ENCODE data around the gene INPP4B. TPM values are rescaled to one million over a fixed set of nuclear protein-coding genes. Genes with fewer than 3 reads are reported as not detected.

INPP4B gene
- total RNA-seq, 1 experiment from 2014 or later: 41.0 TPM

GRCh38 chr4:142380052-142380602, 466.0 kb downstream of the INPP4B start:
- Histone ChIP-seq H3K4me1 (ENCODE audit: insufficient read depth, low read length) (peaks cover 30% of the 10 kb centered on the region), H3K4me3 (ENCODE audit: low read length) (no peak overlapping the region), H3K79me2 (ENCODE audit: low read length) (no peaks in the 10 kb centered on the region; the same call in 1 of the 2 replicates), H3K36me3 (ENCODE audit: low read depth, low read length) (0 out of 2 replicates have a peak, but pooled peaks cover 3% of the 10 kb centered on the region), H3F3A (ENCODE audit: low read length, unreplicated experiment) (no peaks in the 10 kb centered on the region), H3K27me3 (ENCODE audit: low read length) (no peaks in the 10 kb centered on the region), H3K9me3 (ENCODE audit: low read length) (no peaks in the 10 kb centered on the region), H3K9me2 (replicated peaks; ENCODE audit: low read length) (no peaks in the 10 kb centered on the region), H3K9ac (ENCODE audit: low read length) (no peak overlapping the region; the same call in 1 of the 2 replicates), H3K27ac (ENCODE audit: low read length) (peak overlapping the region; percentile 50), H4K20me1 (ENCODE audit: low read length) (no peaks in the 10 kb centered on the region), H3K4me2 (ENCODE audit: low read length) (peak overlapping the region; percentile 50), H2AFZ (ENCODE audit: low read length) (0 out of 2 replicates have a peak overlapping the region, but pooled peaks have one; percentile 3)
- BruUV-seq (replicated peaks): no TSS peak
- ChIA-PET POLR2A (ENCODE audit: unreplicated experiment) (interaction anchor here (0.6 kb wide), 1 partner anchor 149 kb away, joined by 4 read pairs; no protein-coding TSS in a partner anchor), CTCF (no interaction called here)
- DNase-seq (no peak), ATAC-seq (no peak)
- intact Hi-C loops (cut with micrococcal nuclease): no loop called here
- TF ChIP-seq CTCF (conservative IDR thresholded peaks at IDR 0.05; ENCODE audit: low read depth, low read length) (no peak), EZH2phosphoT487 (IDR thresholded peaks at IDR 0.05; ENCODE audit: borderline replicate concordance, low read length) (no peak), EZH2 (IDR thresholded peaks at IDR 0.05; ENCODE audit: low read length, unreplicated experiment) (no peak)

GRCh38 chr4:142379277-142380051, 466.6 kb downstream of the INPP4B start:
- POLR2A ChIA-PET (ENCODE audit: unreplicated experiment): interaction anchor here (0.6 to 1.0 kb wide), 2 partner anchors 26 to 150 kb away, joined by 3 to 4 read pairs; no protein-coding TSS in a partner anchor
- peak overlapping the region; percentile 50 for H3K4me2 ChIP-seq (ENCODE audit: low read length)
- H3F3A ChIP-seq (ENCODE audit: low read length, unreplicated experiment): no peaks in the 10 kb centered on the region
- H3K27ac ChIP-seq (ENCODE audit: low read length): peak overlapping the region; percentile 50
- intact Hi-C loops (cut with micrococcal nuclease): loop anchor here (1.0 to 2.0 kb wide), 2 partner anchors 25 to 29 kb away; no protein-coding TSS in a partner anchor
- no TSS peak for BruUV-seq (replicated peaks)
- ATAC-seq: peak; percentile 88
- H3K4me3 ChIP-seq (ENCODE audit: low read length): no peak overlapping the region
- H3K9ac ChIP-seq (ENCODE audit: low read length): no peak overlapping the region; the same call in 1 of the 2 replicates
- 0 out of 2 replicates have a peak overlapping the region, but pooled peaks have one; percentile 3 for H2AFZ ChIP-seq (ENCODE audit: low read length)
- peaks cover 35% of the 10 kb centered on the region for H3K4me1 ChIP-seq (ENCODE audit: insufficient read depth, low read length)
- peak; percentile 82 for DNase-seq
- TF ChIP-seq EZH2phosphoT487 (IDR thresholded peaks at IDR 0.05; ENCODE audit: borderline replicate concordance, low read length): no peak
- TF ChIP-seq CTCF (conservative IDR thresholded peaks at IDR 0.05; ENCODE audit: low read depth, low read length): no peak
- TF ChIP-seq EZH2 (IDR thresholded peaks at IDR 0.05; ENCODE audit: low read length, unreplicated experiment): no peak
- CTCF ChIA-PET: no interaction called here
- no peaks in the 10 kb centered on the region for H4K20me1 ChIP-seq (ENCODE audit: low read length)
- no peaks in the 10 kb centered on the region for H3K27me3 ChIP-seq (ENCODE audit: low read length)
- H3K79me2 ChIP-seq (ENCODE audit: low read length): no peaks in the 10 kb centered on the region; the same call in 1 of the 2 replicates
- no peaks in the 10 kb centered on the region for H3K9me2 ChIP-seq (replicated peaks; ENCODE audit: low read length)
- H3K36me3 ChIP-seq (ENCODE audit: low read depth, low read length): 0 out of 2 replicates have a peak, but pooled peaks cover 3% of the 10 kb centered on the region
- H3K9me3 ChIP-seq (ENCODE audit: low read length): no peaks in the 10 kb centered on the region

Measured in PC-3 (cell line).